PFSK-1 (cell line): ENCODE measurements around the gene FBN2.

Experiments used
- FOXP2 ChIP-seq: optimal IDR thresholded peaks from 2 replicates; pipeline ENCODE3; 2011; ENCODE audit warnings: borderline replicate concordance, control low read depth, inconsistent platforms; ENCODE audit not compliant: insufficient read depth; ENCODE audit errors: extremely low read length, extremely low read depth
- POLR2AphosphoS5 ChIP-seq: IDR thresholded peaks from 2 replicates; pipeline ENCODE4 v1.6.1; 2012; ENCODE audit warnings: low read depth, mild to moderate bottlenecking, control low read depth, low read length, moderate library complexity
- REST ChIP-seq, 2 experiments: IDR thresholded peaks; 2 replicates each; pipeline versions ENCODE4 v1.6.1 to v1.8.0; 2011 to 2012; ENCODE audit warnings: low read depth in 2 of 2, low read length in 2 of 2, control low read depth in 1 of 2, inconsistent platforms in 1 of 2, mild to moderate bottlenecking in 1 of 2, moderate library complexity in 1 of 2; ENCODE audit not compliant: insufficient read depth in 1 of 2
- SIN3A ChIP-seq: IDR thresholded peaks from 2 replicates; pipeline ENCODE4 v1.6.1; 2012; ENCODE audit warnings: mild to moderate bottlenecking, low read length, moderate library complexity, borderline replicate concordance; ENCODE audit not compliant: insufficient read depth
- TAF1 ChIP-seq: IDR thresholded peaks from 2 replicates; pipeline ENCODE4 v1.6.1; 2012; ENCODE audit warnings: low read length, control low read depth, borderline replicate concordance; ENCODE audit not compliant: insufficient read depth

FBN2 gene

GRCh38 chr5:128212191-128212806, 325.7 kb downstream of the FBN2 start:
- TF ChIP-seq POLR2AphosphoS5 (no peak), SIN3A (no peak), FOXP2 (no peak), REST (IDR thresholded peaks at IDR 0.05; ENCODE audit: insufficient read depth in 1 of 2, low read depth in 2 of 2, low read length in 2 of 2) (no peak), TAF1 (no peak)

GRCh38 chr5:128208436-128208835, 329.6 kb downstream of the FBN2 start:
- TF ChIP-seq POLR2AphosphoS5 (no peak), TAF1 (no peak), REST (IDR thresholded peaks at IDR 0.05; ENCODE audit: insufficient read depth in 1 of 2, low read depth in 2 of 2, low read length in 2 of 2) (no peak), SIN3A (no peak)
